GM15510 (cell line): Measurements from ENCODE around the gene NMS.

Experiments
- POLR2A ChIP-seq: IDR thresholded peaks from 3 replicates; pipeline ENCODE4 v1.6.1; 2011; ENCODE audit warnings: borderline replicate concordance; ENCODE audit not compliant: insufficient read length; ENCODE audit errors: extremely low read depth

NMS gene, protein sequence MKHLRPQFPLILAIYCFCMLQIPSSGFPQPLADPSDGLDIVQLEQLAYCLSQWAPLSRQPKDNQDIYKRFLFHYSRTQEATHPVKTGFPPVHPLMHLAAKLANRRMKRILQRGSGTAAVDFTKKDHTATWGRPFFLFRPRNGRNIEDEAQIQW

DNA sequence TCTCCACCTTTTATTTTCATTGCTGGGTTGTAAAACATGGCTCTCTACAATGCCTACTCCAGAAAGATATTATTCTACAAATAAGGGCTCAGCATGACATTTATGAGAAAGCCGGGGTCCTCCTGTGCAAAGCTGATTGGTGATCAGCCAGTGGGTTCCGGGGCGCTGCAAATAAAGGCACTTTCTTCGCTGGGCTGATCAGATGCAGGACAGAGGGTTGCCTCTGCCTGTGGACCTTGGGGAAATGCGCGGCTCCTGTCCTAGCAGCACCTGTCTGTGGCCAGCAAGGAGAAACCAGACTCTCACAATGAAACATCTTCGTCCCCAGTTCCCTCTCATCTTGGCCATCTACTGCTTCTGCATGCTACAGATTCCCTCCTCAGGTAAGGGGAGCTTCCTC, at the start of gene NMS:
Gene NMS, plus strand, starts transcription at position 301 of the 400 bp plus-strand sequence. Its CDS starts 7 bp downstream, at position 308.
- TF ChIP-seq POLR2A: no peak

DNA sequence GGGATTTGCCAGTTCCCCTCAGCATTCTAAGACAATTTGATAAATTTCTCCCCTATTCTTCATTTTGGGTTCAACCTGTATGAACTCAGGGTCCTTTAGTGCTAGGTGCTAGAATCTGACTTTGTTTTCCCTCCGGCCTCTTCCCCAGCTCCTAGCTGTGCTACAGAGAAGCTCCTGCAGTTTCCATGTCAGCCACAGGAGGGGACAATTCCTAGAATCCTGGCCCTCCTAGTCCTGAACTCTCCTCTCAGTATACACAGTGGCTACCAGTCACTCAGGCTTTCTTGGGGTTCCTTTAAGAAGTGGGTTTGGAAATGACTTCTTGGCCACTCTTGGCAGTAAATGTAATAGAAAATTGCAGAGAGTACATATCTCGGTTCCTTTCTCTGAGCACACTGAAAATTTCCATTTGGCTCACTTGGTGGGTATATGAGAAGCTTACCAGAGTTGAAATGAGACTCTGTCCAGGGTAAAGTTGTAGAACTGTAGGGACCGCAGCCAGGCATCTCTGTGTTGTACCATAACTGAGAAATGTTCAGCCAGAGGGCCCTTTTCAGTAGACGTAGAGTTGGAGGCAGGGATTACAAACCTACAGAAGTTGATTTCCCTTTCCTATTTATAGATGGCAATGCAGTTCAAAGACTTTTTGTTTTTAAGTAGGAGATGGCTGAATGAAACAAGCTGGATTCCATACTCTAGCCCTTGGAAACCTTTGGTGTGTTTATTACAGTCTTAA, 47.8 kb upstream of the NMS start:
- TF ChIP-seq POLR2A: no peak

DNA sequence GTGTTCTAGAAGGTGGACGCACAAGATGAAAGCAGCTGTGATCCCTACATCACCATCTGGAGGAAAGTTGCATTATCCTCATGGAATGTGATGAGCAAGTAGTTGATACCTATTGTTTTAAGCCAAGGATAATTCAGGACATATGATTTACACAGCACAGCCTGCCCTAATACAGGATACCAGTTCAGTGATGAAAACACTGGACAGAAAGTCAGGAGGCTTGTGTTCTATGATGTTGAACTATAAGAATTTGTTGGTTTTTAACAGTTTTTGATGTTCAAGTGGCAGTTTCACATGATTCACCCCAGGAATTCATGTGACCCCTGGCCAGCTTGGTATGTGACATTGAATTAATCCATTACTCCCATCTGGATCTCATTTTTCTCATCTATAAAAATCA, 46.7 kb upstream of the NMS start:
- no peak for TF ChIP-seq POLR2A

DNA sequence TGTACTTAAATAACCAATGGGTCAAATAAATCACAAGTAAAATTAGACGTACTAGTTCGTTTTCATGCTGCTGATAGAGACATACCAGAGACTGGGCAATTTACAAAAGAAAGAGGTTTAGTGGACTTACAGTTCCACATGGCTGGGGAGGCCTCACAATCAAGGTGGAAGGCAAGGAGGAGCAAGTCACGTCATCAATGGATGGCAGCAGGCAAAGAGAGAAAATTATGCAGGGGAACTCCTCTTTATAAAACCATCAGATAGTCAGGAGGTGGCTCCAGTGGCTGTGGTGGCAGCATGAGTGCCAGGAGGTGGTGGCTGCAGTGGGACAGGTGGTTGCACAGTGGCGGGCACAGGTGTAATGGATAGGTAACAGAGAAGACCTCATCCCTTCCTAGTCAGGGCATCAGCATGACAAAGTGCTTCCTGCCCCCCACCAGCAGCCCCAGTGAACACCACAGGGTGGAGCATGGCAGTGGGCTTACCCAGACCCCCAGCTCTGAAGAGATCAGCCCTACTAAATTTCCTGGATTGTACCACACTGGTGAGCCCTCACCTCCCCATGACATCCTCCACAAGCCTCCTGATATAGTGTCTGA, 45.9 kb upstream of the NMS start:
- no peak for TF ChIP-seq POLR2A

DNA sequence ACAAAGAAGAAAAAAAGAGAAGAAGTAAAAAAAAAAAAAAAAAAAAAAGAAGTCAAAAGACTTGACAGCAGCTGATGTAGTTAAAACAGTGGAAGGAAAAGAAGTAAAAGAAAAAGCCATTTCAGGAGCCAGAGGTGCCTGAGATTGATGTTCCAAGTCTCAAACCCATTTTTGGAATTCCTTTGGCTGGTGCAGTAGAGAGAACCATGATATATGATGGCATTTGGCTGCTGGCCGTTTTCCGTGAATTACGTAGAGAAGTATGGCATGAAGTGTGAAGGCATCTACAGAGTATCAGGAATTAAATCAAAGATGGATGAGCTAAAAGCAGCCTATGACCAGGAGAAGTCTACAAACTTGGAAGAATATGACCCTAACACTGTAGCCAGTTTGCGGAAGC, 45.2 kb upstream of the NMS start:
- no peak for TF ChIP-seq POLR2A

DNA sequence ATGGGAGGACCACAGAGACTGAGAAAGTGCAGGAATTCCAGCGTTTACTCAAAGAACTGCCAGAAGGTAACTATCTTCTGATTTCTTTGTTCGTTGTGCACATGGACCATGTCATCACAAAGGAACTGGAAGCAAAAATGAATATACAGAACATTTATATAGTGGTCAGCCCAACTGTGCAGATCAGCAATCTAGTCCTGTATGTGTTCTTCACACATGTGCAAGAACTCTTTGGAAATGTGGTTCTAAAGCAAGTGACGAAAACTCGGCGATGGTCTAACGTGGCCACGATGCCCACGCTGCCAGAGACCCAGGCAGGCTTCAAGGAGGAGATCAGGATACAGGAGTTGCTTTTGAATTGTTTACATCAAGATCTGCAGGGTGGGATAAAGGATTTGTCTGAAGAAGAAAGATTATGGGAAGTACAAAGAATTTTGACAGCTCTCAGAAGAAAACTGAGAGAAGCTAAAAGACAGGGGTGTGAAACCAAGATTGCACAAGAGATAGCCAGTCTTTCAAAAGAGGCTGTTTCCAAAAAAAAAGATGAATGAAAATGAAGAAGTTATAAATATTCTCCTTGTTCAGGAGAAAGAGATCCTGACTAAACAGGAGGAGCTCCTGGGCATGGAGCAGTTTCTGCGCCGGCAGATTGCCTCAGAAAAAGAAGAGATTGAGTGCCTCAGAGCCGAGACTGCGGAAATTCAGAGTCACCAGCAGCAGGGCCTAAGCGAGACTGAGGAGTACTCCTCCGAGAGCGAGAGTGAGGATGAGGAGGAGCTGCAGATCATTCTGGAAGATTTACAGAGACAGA, 44.5 kb upstream of the NMS start:
- no peak for TF ChIP-seq POLR2A

DNA sequence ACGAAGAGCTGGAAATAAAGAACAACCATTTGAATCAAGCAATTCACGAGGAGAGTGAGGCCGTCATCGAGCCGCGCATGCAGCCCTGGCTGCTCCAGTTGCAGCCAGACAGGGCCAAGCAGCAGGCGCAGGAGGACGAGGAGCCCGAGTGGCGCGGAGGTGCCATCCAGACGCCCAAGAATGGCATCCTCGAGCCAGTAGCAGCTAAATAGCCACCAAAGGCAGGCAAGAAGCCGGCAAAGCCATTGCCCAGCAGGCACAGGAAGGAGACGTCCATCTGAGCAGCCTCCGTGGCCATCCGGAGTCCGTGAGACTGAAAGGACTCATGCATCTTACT, 43.9 kb upstream of the NMS start:
- TF ChIP-seq POLR2A: no peak

DNA sequence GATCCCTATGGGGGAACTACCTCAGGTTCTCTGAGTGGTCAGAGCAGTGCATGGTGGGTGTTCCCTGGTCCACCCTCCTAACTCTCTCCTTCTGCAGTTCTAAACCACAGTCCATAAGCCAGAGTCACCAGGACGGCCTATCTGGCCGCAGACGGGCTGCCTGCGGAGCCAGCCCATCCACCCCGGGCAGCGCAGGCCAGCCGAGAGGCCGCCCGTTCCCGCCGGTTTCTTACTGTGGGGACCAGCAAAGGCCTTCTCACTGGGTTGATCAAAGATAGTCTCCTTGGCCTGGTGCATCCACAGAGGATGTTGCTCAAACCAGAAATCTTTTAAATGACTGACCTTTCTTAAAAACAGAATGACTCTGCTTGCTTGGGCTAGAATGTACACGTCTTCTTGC, 43.2 kb upstream of the NMS start:
- TF ChIP-seq POLR2A: no peak

DNA sequence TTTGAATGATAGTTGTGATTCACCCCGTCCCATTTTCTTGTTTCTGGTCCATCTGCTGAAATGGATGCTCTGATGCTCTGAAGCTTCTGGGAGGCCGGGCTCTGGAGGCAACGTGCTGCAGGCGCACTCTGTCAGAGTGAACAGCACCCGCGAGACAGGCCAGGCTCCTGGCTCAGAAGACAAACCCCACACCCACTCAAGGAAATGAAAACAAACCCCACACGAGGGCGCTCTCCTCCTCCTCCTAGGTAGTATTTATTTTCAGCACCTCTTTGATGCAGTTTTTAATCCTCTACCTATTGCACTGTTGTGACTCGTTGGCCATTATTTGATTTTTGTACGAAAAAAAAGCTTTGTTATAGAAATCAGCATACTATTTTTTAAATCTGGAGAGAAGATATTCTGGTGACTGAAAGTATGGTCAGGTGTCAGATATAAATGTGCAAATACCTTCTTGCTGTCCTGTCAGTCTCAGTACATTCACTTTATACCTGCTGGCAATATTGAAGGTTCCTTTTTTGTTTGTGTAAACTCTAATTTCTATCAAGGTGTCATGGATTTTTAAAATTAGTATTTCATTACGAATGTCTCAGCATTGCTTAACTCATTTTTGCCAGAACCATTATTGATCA, 42.5 kb upstream of the NMS start:
- TF ChIP-seq POLR2A: no peak

DNA sequence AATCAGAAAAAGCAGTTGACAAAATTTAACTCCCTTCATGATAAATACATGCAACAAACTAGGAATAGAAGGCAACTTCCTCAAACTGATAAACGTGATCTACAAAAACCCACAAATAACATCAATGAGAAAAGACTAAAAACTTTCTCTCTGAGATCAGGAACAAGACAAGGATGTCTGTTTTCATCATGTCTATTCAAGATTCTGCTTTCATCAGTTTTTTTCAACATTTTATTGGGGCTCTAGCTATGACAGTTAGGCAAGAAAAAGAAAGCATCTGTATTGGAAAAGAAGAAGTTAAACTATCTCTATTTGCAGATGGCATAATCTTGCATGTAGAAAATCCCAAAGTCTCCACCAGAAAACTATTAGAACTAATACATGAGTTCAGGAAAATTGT, 40.6 kb upstream of the NMS start:
- no peak for TF ChIP-seq POLR2A

DNA sequence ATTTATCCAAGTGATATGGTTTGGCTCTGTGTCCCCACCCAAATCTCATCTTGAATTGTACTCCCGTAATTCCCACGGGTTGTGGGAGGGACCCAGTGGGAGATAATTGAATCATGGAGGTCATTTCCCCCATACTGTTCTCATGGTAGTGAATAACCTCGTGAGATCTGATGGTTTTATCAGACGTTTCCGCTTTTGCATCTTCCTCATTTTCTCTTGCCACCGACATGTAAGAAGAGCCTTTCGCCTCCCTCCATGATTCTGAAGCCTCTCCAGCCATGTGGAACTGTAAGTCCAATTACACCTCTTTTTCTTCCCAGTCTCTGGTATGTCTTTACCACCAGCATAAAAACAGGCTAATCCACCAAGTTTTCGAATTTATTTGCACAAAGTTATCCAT, 32.5 kb upstream of the NMS start:
- TF ChIP-seq POLR2A: no peak

DNA sequence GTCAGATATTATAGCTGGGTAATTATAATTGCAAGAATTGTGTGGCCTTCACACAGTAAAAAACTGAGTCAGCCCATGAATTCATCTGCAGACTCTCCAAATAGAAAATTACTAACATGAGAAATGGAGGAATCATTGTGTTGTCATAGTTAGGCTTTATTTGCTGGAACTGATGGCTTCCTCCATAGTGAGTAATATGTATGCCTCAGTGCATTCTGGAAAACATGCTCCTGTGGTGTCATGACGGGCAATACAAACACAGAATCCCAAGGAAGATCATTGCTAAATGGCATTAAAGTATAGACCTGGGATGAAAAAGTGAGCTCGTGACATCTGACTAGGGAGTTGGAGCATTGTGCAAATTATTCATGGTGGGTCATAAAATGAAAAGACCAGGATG, 23.6 kb upstream of the NMS start:
- no peak for TF ChIP-seq POLR2A

DNA sequence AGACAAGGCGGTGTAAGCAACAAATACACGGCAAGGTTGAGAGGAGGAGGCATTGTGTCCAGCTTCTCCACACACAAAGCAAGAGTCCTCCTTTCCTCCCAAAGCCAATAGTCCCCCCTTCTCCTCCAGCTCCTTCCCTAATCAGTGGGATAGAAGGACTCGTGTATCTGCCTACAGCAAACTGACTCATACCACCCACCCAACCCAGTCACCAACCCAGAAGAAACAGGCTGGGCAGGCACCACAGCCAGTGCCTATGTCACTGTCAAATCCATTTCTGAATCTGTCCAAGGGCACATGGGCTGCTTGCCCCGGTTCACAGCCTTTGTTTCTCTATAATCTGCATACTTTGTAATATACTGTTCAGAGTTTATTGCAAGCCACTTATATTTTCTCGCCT, 19.2 kb upstream of the NMS start:
- TF ChIP-seq POLR2A: no peak

DNA sequence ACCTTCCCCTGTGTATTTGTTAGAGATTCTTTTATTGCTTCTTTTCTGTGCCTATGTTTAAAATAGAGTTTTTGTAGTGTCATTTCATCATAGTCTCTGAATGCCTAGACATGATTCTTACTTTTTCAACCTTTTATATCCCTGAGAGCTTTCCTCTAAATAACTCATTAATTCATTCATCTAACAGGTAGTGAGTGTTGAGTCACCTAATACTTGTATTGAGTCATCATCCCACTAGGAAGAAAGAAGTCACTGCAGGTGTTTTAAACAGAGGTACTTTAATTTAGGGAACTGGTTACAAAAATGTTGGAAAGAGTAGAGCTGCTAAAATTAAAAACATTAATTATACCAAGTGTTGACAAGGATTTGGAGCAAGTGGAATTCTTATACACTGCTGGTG, 18.5 kb upstream of the NMS start:
- no peak for TF ChIP-seq POLR2A

DNA sequence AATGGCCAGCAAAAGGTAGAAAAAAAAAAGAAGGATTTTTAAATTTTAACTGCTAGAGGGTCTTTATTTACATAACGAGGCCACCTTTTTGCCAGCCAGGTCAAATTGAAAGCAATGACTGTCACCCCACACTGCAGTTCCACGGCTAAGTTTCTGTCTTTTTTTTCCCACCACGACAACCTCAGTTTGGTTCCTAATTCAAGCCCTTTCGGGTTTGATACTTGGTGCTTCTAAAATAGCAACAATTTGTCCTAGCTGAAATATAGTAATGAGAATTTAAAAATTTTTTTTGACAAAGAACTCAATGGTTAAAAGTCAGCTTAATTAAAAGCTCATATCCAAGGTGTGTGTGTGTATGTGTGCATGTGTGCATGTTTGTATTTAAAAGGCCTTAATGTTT, 16.4 kb upstream of the NMS start:
- no peak for TF ChIP-seq POLR2A
